RWPE1 (cell line): Measurements from ENCODE around the gene TBC1D22A.

ENCODE experiments used
- CTCF ChIA-PET: fragments of 350-600 bp; sonication (Branson Sonifier 250); formaldehyde crosslinking; extraction: SDS; loops from one replicate; lab custom pipeline; 2021; lab: Yijun Ruan, JAX
- POLR2A ChIA-PET: fragments of 400-600 bp; formaldehyde crosslinking; extraction: SDS; loops from one replicate; lab custom pipeline; 2020; ENCODE audit warnings: antibody characterized with exemption; ENCODE audit not compliant: low non-redundant PET; lab: Yijun Ruan, JAX
- DNase-seq: peaks from one replicate; pipeline ENCODE4 v3.0.0; 2012; ENCODE audit warnings: low spot score
- H3K27ac ChIP-seq: fragments of 450-650 bp; 2 replicates; pipeline ENCODE4 v1.5.1; 2017
- CTCF ChIP-seq: fragments of 450-650 bp; conservative IDR thresholded peaks from 2 replicates; pipeline ENCODE4 v1.5.1; 2017; ENCODE audit warnings: low read depth, mild to moderate bottlenecking

Gene TBC1D22A

GRCh38 chr22:46741974-46742519, 20.4 kb upstream of the TBC1D22A start:
- POLR2A ChIA-PET, result no interaction called here
- CTCF ChIA-PET, result interaction anchor here (1.6 kb wide), 1 partner anchor 16 kb away, joined by 5 read pairs; no protein-coding TSS in a partner anchor
- H3K27ac ChIP-seq, result peak overlapping the region; percentile 96
- no peak for DNase-seq
- TF ChIP-seq CTCF, result no peak

- ChIA-PET POLR2A (no interaction called here), CTCF (no interaction called here)
- H3K27ac ChIP-seq, result peak overlapping the region; percentile 96
- no peak for DNase-seq
- TF ChIP-seq CTCF, result no peak
Measured at GRCh38 chr22:46742576-46743221, 19.8 kb upstream of the TBC1D22A start.

GRCh38 chr22:46744581-46744980, 17.9 kb upstream of the TBC1D22A start:
- TF ChIP-seq CTCF, result no peak
- ChIA-PET POLR2A (no interaction called here), CTCF (no interaction called here)
- no peak for DNase-seq
- no peak overlapping the region for H3K27ac ChIP-seq

GRCh38 chr22:46746192-46746591, 16.3 kb upstream of the TBC1D22A start:
- DNase-seq, result no peak
- ChIA-PET POLR2A (no interaction called here), CTCF (no interaction called here)
- H3K27ac ChIP-seq, result no peak overlapping the region
- no peak for TF ChIP-seq CTCF

- DNase-seq, result no peak
- ChIA-PET CTCF (no interaction called here), POLR2A (no interaction called here)
Measured at GRCh38 chr22:46746620-46747019, 15.8 kb upstream of the TBC1D22A start.

GRCh38 chr22:46747646-46748045, 14.8 kb upstream of the TBC1D22A start:
- no peak overlapping the region for H3K27ac ChIP-seq
- ChIA-PET CTCF (interaction anchor here (0.6 kb wide), 1 partner anchor 11 kb away, joined by 4 read pairs; no protein-coding TSS in a partner anchor), POLR2A (no interaction called here)
- no peak for TF ChIP-seq CTCF
- no peak for DNase-seq

More at GRCh38 chr22:46746620-46747019, 15.8 kb upstream of the TBC1D22A start:
- no peak overlapping the region for H3K27ac ChIP-seq
- TF ChIP-seq CTCF, result no peak
